ENCODE results near the gene DCAF5.
A peak's percentile ranks its signal among the peaks of the same experiment; 100 is the strongest.

The DCAF5 gene

GRCh38 chr14:69153873-69154270 lies 953 bp upstream of the DCAF5 start:
- Mint-ChIP-seq H3K36me3 (ENCODE audit: low read depth) (peaks cover 9% of the 10 kb centered on the region), H3K27me3 (ENCODE audit: low read depth) (peaks cover 43% of the 10 kb centered on the region), H3K27ac (peak overlapping the region; percentile 86), H3K4me1 (ENCODE audit: low read depth) (peaks cover 22% of the 10 kb centered on the region), H3K9me3 (no peaks in the 10 kb centered on the region), H3K4me3 (peak overlapping the region; percentile 93)
- no peak for DNase-seq (ENCODE audit: low spot score)

DNA sequence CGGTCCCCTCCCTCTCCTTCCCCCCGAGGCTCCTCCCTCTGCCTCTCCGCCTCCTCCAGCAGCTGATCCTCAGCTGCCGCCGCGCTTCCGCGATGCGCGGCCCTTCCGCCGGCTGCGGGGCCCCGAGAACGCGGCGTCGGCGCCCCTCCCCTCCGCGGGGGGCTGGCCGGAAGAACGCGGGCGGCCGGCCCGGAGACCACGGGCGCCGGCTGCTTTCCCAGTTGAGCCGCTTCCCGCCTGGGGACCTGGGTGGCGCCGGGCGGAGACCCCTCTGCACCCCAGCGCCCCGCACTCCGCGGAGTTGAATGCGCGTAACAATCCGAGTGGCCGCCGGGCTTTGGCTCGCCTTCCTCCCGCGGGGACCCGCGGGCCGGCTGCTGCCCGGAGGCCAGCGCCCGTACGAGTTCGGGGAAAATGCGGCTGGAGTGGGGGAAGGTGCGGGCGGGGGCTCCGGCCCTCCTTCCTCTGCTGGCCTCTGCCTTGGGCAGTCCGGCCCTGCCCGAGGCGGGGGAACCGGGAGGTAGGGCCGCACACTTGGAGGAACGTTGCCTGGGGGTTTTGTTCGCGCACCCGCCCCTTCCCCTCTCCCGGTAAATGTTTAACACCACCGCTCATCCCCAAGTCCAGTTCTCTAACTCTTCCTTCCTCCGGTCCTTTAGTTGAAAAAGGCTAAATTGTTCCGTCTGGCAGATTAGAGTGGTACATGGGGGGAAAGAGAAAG lies 393 bp upstream of the DCAF5 start:
- Mint-ChIP-seq H3K36me3 (ENCODE audit: low read depth) (peaks cover 14% of the 10 kb centered on the region), H3K4me3 (peak overlapping the region; percentile 95), H3K4me1 (ENCODE audit: low read depth) (peaks cover 25% of the 10 kb centered on the region), H3K27me3 (ENCODE audit: low read depth) (peaks cover 37% of the 10 kb centered on the region), H3K9me3 (no peaks in the 10 kb centered on the region), H3K27ac (peak overlapping the region; percentile 86)
- peak; percentile 90 for DNase-seq (ENCODE audit: low spot score)

- H3K4me3 Mint-ChIP-seq, result peak overlapping the region; percentile 95
- H3K27ac Mint-ChIP-seq, result peak overlapping the region; percentile 93
- H3K27me3 Mint-ChIP-seq (ENCODE audit: low read depth), result peaks cover 30% of the 10 kb centered on the region
- H3K9me3 Mint-ChIP-seq, result no peaks in the 10 kb centered on the region
- H3K36me3 Mint-ChIP-seq (ENCODE audit: low read depth), result peaks cover 19% of the 10 kb centered on the region
- no peak for DNase-seq (ENCODE audit: low spot score)
- H3K4me1 Mint-ChIP-seq (ENCODE audit: low read depth), result peaks cover 31% of the 10 kb centered on the region
These were observed 578 bp downstream of the DCAF5 start for GRCh38 chr14:69152181-69152901.

DNA sequence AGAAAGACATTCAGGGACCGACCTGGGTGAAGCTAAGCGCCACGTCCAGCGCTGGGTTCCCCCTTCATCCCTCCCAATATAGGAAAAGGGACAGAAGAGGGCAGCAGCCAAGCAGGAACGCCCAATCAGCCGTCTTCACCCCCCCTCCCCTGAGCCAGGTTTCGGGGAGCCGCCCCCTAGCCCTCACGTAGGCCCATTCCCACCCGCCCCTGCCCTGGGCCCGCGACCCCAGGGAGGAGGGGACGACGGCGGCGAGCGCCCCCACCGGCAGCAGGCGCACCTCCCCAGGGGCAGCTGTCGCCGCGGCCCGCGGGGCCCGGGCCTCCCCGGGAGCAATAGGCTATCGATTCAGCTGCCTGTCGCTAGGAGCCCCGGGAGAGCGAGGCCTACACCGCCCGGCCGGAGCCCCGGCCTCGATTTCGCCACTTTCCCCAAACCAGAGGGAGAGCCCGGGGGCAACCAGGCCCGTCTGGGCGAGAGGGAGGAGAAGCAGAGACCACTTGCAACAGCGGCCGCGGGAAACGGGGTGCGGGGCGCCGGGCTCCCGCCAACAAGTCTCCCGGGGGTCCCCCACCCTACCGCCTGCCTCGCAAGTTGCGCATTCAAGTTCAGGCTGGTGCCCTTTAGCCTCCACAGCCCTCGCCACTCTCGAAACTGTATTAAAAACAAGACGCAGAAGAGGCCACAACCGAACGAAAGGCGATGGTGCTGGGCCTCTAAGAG lies 1.3 kb downstream of the DCAF5 start:
- H3K4me1 Mint-ChIP-seq (ENCODE audit: low read depth), result peaks cover 33% of the 10 kb centered on the region
- peaks cover 22% of the 10 kb centered on the region for H3K36me3 Mint-ChIP-seq (ENCODE audit: low read depth)

GRCh38 chr14:69149461-69150244 lies 3.3 kb downstream of the DCAF5 start:
- Mint-ChIP-seq H3K27ac (peak overlapping the region; percentile 4), H3K36me3 (ENCODE audit: low read depth) (peaks cover 29% of the 10 kb centered on the region), H3K4me1 (ENCODE audit: low read depth) (peaks cover 37% of the 10 kb centered on the region), H3K9me3 (no peaks in the 10 kb centered on the region), H3K27me3 (ENCODE audit: low read depth) (peaks cover 10% of the 10 kb centered on the region), H3K4me3 (peak overlapping the region; percentile 80)
- no peak for DNase-seq (ENCODE audit: low spot score)

More for the DNA sequence above, 1.3 kb downstream of the DCAF5 start:
- no peaks in the 10 kb centered on the region for H3K9me3 Mint-ChIP-seq
- H3K27me3 Mint-ChIP-seq (ENCODE audit: low read depth), result peaks cover 27% of the 10 kb centered on the region
- peak; percentile 79 for DNase-seq (ENCODE audit: low spot score)
- peak overlapping the region; percentile 95 for H3K4me3 Mint-ChIP-seq
- peak overlapping the region; percentile 93 for H3K27ac Mint-ChIP-seq

- H3K9me3 Mint-ChIP-seq, result no peaks in the 10 kb centered on the region
- DNase-seq (ENCODE audit: low spot score), result no peak
- no peaks in the 10 kb centered on the region for H3K27me3 Mint-ChIP-seq (ENCODE audit: low read depth)
- peaks cover 17% of the 10 kb centered on the region for H3K4me1 Mint-ChIP-seq (ENCODE audit: low read depth)
- no peak overlapping the region for H3K27ac Mint-ChIP-seq
- H3K4me3 Mint-ChIP-seq, result no peak overlapping the region
- H3K36me3 Mint-ChIP-seq (ENCODE audit: low read depth), result peaks cover 19% of the 10 kb centered on the region
These were observed 10.8 kb downstream of the DCAF5 start for GRCh38 chr14:69142101-69142500.

DNA sequence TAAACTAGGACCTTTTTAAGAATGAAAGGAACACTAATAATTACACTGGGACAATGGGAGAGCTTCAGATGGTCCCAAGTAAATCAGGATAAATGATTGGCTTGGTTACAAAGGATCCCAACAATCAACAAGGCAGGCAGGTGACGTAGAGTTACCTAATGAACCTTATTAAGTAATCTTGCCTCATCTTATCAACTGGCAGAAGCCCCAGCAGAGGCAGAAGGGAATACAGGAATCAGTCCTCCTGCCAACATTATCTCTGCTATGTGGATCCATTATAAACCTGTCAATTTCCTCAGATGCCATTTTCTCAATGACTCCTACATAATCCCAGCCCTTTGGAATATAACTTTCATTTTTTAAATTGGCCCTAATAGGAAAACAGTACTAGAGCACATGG lies 11.4 kb downstream of the DCAF5 start:
- H3K4me3 Mint-ChIP-seq, result no peak overlapping the region
- H3K27ac Mint-ChIP-seq, result no peak overlapping the region
- no peaks in the 10 kb centered on the region for H3K9me3 Mint-ChIP-seq
- H3K4me1 Mint-ChIP-seq (ENCODE audit: low read depth), result peaks cover 16% of the 10 kb centered on the region
- no peak for DNase-seq (ENCODE audit: low spot score)
- H3K27me3 Mint-ChIP-seq (ENCODE audit: low read depth), result no peaks in the 10 kb centered on the region
- peaks cover 18% of the 10 kb centered on the region for H3K36me3 Mint-ChIP-seq (ENCODE audit: low read depth)

DNA sequence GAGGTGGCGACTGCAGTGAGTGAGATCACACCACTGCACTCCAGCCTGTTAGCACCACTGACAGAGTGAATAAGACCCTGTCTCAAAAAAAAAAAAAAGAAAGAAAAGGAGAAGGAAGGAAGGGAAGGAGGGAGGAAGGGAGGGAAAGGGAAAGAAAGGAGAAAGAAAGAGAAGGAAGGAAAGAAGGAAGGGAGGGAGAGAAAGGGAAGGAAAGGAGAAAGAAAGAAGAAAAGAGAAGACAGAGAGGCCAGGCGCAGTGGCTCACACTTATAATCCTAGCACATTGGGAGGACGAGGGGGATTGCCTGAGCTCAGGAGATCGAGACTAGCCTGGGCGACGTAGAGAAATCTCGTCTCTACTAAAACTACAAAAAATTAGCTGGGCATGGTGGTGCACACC lies 13.2 kb downstream of the DCAF5 start:
- no peaks in the 10 kb centered on the region for H3K9me3 Mint-ChIP-seq
- peaks cover 11% of the 10 kb centered on the region for H3K36me3 Mint-ChIP-seq (ENCODE audit: low read depth)
- H3K4me3 Mint-ChIP-seq, result no peak overlapping the region
- H3K27ac Mint-ChIP-seq, result no peak overlapping the region
- peaks cover 13% of the 10 kb centered on the region for H3K4me1 Mint-ChIP-seq (ENCODE audit: low read depth)
- DNase-seq (ENCODE audit: low spot score), result no peak
- no peaks in the 10 kb centered on the region for H3K27me3 Mint-ChIP-seq (ENCODE audit: low read depth)

GRCh38 chr14:69137843-69138535 lies 14.9 kb downstream of the DCAF5 start:
- no peaks in the 10 kb centered on the region for H3K27me3 Mint-ChIP-seq (ENCODE audit: low read depth)
- H3K9me3 Mint-ChIP-seq, result no peaks in the 10 kb centered on the region
- no peak overlapping the region for H3K4me3 Mint-ChIP-seq
- no peak for DNase-seq (ENCODE audit: low spot score)
- peaks cover 11% of the 10 kb centered on the region for H3K36me3 Mint-ChIP-seq (ENCODE audit: low read depth)
- H3K4me1 Mint-ChIP-seq (ENCODE audit: low read depth), result peaks cover 16% of the 10 kb centered on the region
- no peak overlapping the region for H3K27ac Mint-ChIP-seq

GRCh38 chr14:69137416-69137815 lies 15.5 kb downstream of the DCAF5 start:
- Mint-ChIP-seq H3K27me3 (ENCODE audit: low read depth) (no peaks in the 10 kb centered on the region), H3K9me3 (no peaks in the 10 kb centered on the region), H3K27ac (no peak overlapping the region), H3K4me1 (ENCODE audit: low read depth) (peaks cover 13% of the 10 kb centered on the region), H3K36me3 (ENCODE audit: low read depth) (peaks cover 9% of the 10 kb centered on the region), H3K4me3 (no peak overlapping the region)
- DNase-seq (ENCODE audit: low spot score), result no peak

GRCh38 chr14:69135133-69135532 lies 17.8 kb downstream of the DCAF5 start:
- H3K36me3 Mint-ChIP-seq (ENCODE audit: low read depth), result peaks cover 9% of the 10 kb centered on the region
- no peaks in the 10 kb centered on the region for H3K9me3 Mint-ChIP-seq
- peaks cover 19% of the 10 kb centered on the region for H3K4me1 Mint-ChIP-seq (ENCODE audit: low read depth)
- H3K27ac Mint-ChIP-seq, result no peak overlapping the region
- no peak overlapping the region for H3K4me3 Mint-ChIP-seq
- H3K27me3 Mint-ChIP-seq (ENCODE audit: low read depth), result no peaks in the 10 kb centered on the region
- no peak for DNase-seq (ENCODE audit: low spot score)

DNA sequence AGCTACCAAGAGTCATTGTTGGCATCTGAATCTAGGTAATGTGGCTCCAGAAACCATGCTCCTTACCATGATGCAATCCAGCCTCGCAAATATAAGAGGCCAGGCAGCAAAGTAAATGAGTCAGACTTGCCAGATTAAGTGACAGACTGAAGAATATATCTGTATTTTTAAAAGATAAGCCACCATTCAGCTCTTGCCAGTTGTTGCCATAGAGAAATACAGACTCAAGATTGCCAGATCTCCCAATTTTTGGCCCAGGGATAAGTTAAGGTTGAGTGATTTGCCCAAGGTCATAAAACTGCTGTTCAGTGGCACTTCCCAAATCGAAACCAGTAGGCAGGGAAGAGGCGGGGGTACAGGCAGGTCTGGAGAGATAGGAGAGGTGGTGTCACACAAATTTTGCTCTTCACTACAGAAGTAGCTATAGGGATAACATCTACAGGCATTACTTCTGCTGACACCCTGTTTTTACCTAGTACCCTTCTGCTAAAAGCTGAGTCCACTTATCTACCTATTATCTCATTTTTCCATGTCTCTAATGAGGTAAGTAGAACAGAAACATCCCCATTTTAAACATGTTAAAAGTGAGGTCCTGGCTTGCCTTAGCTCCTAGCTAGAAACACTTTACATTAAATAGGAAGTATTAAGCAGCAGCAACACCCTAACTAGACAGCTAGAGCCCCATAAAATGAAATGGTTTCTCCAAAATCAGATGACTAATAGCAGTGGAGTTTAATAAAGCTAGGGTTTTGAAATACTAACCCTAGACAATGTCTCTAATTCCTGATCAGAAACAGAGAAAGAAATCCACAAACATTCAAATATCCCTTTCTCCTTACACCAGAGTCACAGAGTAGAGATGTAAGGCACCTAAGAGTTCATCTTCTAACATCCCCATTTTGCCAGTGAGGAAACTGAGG lies 19.5 kb downstream of the DCAF5 start:
- H3K27me3 Mint-ChIP-seq (ENCODE audit: low read depth), result no peaks in the 10 kb centered on the region
- no peak overlapping the region for H3K4me3 Mint-ChIP-seq
- H3K27ac Mint-ChIP-seq, result no peak overlapping the region
- no peak for DNase-seq (ENCODE audit: low spot score)
- H3K36me3 Mint-ChIP-seq (ENCODE audit: low read depth), result peaks cover 5% of the 10 kb centered on the region
- peaks cover 24% of the 10 kb centered on the region for H3K4me1 Mint-ChIP-seq (ENCODE audit: low read depth)
- H3K9me3 Mint-ChIP-seq, result no peaks in the 10 kb centered on the region
